HL-60 (cell line): ENCODE measurements around the gene PDXK.

ENCODE experiments used
- POLR2AphosphoS5 ChIP-seq: IDR thresholded peaks from 2 replicates; pipeline ENCODE4 v1.6.1; 2012; ENCODE audit warnings: low read depth
- TF ChIP-seq, protein P1 (sequence below): IDR thresholded peaks from one replicate; pipeline ENCODE4 v1.5.1; 2011; ENCODE audit warnings: low read length, control low read depth, inconsistent platforms; ENCODE audit not compliant: insufficient read depth
- TF ChIP-seq, protein P2 (sequence below): IDR thresholded peaks from 2 replicates; pipeline ENCODE4 v1.6.1; 2012; ENCODE audit warnings: low read depth; ENCODE audit not compliant: insufficient replicate concordance

DNA sequence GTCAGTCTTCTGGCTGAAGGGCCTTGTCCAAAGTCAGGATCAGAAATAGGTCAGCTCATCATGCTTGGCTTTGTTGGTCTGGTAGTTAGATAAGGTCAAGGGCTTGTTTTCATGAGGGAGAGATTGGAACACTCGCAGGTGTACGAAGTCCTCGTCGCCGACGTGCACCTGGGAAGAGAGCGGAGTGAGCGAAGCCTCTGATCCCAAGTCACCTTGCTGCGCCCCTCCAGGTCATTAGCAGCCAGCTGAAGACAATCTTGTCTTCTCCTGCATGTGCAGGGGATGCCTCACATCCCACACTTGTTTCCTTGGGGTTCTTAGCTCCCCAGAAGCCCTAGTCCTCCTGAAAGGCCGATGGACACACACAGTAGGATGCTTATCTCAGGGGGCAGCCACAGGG lies 55.2 kb downstream of the PDXK start:
- TF ChIP-seq, protein P1, sequence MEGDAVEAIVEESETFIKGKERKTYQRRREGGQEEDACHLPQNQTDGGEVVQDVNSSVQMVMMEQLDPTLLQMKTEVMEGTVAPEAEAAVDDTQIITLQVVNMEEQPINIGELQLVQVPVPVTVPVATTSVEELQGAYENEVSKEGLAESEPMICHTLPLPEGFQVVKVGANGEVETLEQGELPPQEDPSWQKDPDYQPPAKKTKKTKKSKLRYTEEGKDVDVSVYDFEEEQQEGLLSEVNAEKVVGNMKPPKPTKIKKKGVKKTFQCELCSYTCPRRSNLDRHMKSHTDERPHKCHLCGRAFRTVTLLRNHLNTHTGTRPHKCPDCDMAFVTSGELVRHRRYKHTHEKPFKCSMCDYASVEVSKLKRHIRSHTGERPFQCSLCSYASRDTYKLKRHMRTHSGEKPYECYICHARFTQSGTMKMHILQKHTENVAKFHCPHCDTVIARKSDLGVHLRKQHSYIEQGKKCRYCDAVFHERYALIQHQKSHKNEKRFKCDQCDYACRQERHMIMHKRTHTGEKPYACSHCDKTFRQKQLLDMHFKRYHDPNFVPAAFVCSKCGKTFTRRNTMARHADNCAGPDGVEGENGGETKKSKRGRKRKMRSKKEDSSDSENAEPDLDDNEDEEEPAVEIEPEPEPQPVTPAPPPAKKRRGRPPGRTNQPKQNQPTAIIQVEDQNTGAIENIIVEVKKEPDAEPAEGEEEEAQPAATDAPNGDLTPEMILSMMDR: no peak
- TF ChIP-seq, protein P2, sequence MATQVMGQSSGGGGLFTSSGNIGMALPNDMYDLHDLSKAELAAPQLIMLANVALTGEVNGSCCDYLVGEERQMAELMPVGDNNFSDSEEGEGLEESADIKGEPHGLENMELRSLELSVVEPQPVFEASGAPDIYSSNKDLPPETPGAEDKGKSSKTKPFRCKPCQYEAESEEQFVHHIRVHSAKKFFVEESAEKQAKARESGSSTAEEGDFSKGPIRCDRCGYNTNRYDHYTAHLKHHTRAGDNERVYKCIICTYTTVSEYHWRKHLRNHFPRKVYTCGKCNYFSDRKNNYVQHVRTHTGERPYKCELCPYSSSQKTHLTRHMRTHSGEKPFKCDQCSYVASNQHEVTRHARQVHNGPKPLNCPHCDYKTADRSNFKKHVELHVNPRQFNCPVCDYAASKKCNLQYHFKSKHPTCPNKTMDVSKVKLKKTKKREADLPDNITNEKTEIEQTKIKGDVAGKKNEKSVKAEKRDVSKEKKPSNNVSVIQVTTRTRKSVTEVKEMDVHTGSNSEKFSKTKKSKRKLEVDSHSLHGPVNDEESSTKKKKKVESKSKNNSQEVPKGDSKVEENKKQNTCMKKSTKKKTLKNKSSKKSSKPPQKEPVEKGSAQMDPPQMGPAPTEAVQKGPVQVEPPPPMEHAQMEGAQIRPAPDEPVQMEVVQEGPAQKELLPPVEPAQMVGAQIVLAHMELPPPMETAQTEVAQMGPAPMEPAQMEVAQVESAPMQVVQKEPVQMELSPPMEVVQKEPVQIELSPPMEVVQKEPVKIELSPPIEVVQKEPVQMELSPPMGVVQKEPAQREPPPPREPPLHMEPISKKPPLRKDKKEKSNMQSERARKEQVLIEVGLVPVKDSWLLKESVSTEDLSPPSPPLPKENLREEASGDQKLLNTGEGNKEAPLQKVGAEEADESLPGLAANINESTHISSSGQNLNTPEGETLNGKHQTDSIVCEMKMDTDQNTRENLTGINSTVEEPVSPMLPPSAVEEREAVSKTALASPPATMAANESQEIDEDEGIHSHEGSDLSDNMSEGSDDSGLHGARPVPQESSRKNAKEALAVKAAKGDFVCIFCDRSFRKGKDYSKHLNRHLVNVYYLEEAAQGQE: no peak
- TF ChIP-seq POLR2AphosphoS5: no peak
